ENCODE measurements around the gene PRR20G. TPM values are rescaled to one million over a fixed set of nuclear protein-coding genes. Genes with fewer than 3 reads are reported as not detected.

PRR20G gene
- polyA plus RNA-seq (2011; rRNA removed) (not detected in 2 replicates), polyA minus RNA-seq (2011; rRNA and poly(A)+ RNA removed) (not detected in 2 replicates)

- H3K36me3 ChIP-seq (ENCODE audit: control insufficient read depth, insufficient read depth, low read length) = no peaks in the 10 kb centered on the region
Measured at GRCh38 chr3:127287840-127288239, at the start of gene PRR20G. Gene PRR20G (minus strand): TSS chr3:127288046. CDS start chr3:127287365, 681 bp downstream.

GRCh38 chr3:127337001-127337400 lies 49.2 kb upstream of the PRR20G start:
- no peak overlapping the region for H3K4me3 ChIP-seq (ENCODE audit: low read depth, low read length)
- DNase-seq (ENCODE audit: low read depth) = no peak
- CTCF ChIA-PET = no interaction called here
- peaks cover 13% of the 10 kb centered on the region for H3K27me3 ChIP-seq (ENCODE audit: control insufficient read depth, insufficient read depth, low read length)
- POLR2A ChIA-PET = no interaction called here
- TF ChIP-seq, protein P1, sequence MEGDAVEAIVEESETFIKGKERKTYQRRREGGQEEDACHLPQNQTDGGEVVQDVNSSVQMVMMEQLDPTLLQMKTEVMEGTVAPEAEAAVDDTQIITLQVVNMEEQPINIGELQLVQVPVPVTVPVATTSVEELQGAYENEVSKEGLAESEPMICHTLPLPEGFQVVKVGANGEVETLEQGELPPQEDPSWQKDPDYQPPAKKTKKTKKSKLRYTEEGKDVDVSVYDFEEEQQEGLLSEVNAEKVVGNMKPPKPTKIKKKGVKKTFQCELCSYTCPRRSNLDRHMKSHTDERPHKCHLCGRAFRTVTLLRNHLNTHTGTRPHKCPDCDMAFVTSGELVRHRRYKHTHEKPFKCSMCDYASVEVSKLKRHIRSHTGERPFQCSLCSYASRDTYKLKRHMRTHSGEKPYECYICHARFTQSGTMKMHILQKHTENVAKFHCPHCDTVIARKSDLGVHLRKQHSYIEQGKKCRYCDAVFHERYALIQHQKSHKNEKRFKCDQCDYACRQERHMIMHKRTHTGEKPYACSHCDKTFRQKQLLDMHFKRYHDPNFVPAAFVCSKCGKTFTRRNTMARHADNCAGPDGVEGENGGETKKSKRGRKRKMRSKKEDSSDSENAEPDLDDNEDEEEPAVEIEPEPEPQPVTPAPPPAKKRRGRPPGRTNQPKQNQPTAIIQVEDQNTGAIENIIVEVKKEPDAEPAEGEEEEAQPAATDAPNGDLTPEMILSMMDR (IDR thresholded peaks at IDR 0.05; ENCODE audit: insufficient read depth, low read depth, low read length) = no peak
- H3K36me3 ChIP-seq (ENCODE audit: control insufficient read depth, insufficient read depth, low read length) = no peaks in the 10 kb centered on the region

More at GRCh38 chr3:127287840-127288239, at the start of gene PRR20G:
- TF ChIP-seq, protein P1 (IDR thresholded peaks at IDR 0.05; ENCODE audit: insufficient read depth, low read depth, low read length) = no peak
- CTCF ChIA-PET = interaction anchor here (1.4 kb wide), 1 partner anchor 9 kb away, joined by 4 read pairs; no protein-coding TSS in a partner anchor
- no peak for DNase-seq (ENCODE audit: low read depth)
- Histone ChIP-seq H3K27me3 (ENCODE audit: control insufficient read depth, insufficient read depth, low read length) (no peaks in the 10 kb centered on the region), H3K4me3 (ENCODE audit: low read depth, low read length) (no peak within 1 kb of the TSS)
- POLR2A ChIA-PET = no interaction called here

DNA sequence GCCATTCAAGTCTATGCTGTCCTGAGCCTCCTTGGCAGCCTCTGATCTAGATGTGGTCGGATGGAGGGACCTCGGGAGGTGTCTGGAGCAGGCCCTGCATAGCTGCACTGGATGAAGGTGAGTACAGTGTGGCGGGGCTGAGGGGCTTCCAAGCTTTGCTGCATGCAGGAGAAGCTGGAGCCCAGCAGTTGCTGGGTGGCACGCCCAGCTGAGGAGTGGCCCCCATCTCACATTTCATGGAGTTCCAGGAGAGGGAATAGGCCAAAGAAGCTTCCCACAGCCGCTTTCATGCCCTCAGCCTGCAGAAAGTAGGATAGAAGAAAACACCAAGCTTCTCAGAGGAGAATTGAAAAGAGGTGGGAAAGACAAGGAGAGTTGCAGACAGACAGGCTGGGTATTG lies 48.3 kb upstream of the PRR20G start:
- TF ChIP-seq, protein P1 (IDR thresholded peaks at IDR 0.05; ENCODE audit: insufficient read depth, low read depth, low read length) = no peak
- no peak for DNase-seq (ENCODE audit: low read depth)
- H3K36me3 ChIP-seq (ENCODE audit: control insufficient read depth, insufficient read depth, low read length) = no peaks in the 10 kb centered on the region
- no peak overlapping the region for H3K4me3 ChIP-seq (ENCODE audit: low read depth, low read length)
- POLR2A ChIA-PET = no interaction called here
- CTCF ChIA-PET = no interaction called here
- H3K27me3 ChIP-seq (ENCODE audit: control insufficient read depth, insufficient read depth, low read length) = peaks cover 13% of the 10 kb centered on the region

DNA sequence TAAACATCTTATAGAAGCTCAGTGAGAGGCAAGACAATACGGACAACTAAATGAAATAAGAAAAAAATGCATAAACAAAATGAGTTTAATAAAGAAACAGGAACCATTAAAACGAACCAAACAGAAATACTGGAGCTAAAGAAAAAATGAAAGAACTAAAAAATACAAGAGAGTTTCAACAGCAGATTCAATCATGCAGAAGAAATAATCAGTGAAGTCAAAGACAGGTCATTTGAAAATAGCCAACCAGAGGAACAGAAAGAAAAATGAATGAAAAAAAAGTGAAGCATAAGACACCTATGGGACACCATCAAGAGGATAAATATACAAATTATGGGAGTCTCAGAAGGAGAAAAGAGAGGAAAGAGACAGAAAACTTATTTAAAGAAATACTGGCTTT lies 42.5 kb upstream of the PRR20G start:
- POLR2A ChIA-PET = no interaction called here
- CTCF ChIA-PET = no interaction called here
- Histone ChIP-seq H3K36me3 (ENCODE audit: control insufficient read depth, insufficient read depth, low read length) (no peaks in the 10 kb centered on the region), H3K27me3 (ENCODE audit: control insufficient read depth, insufficient read depth, low read length) (no peaks in the 10 kb centered on the region), H3K4me3 (ENCODE audit: low read depth, low read length) (no peak overlapping the region)
- no peak for DNase-seq (ENCODE audit: low read depth)
- TF ChIP-seq, protein P1 (IDR thresholded peaks at IDR 0.05; ENCODE audit: insufficient read depth, low read depth, low read length) = no peak

GRCh38 chr3:127329631-127330285 lies 41.9 kb upstream of the PRR20G start:
- H3K36me3 ChIP-seq (ENCODE audit: control insufficient read depth, insufficient read depth, low read length) = no peaks in the 10 kb centered on the region
- ChIA-PET POLR2A (no interaction called here), CTCF (no interaction called here)

More at GRCh38 chr3:127329631-127330285, 41.9 kb upstream of the PRR20G start:
- Histone ChIP-seq H3K27me3 (ENCODE audit: control insufficient read depth, insufficient read depth, low read length) (no peaks in the 10 kb centered on the region), H3K4me3 (ENCODE audit: low read depth, low read length) (no peak overlapping the region)
- TF ChIP-seq, protein P1 (IDR thresholded peaks at IDR 0.05; ENCODE audit: insufficient read depth, low read depth, low read length) = no peak
- no peak for DNase-seq (ENCODE audit: low read depth)
